Adrenal gland (tissue), 12 donors: ENCODE data around the gene TSSK6. TPM values are rescaled to one million over a fixed set of nuclear protein-coding genes. Genes with fewer than 3 reads are reported as not detected.

Experiments
- DNase-seq, 7 donors: peaks; one replicate each; pipeline ENCODE4 v3.0.0-alpha.2; 2019 to 2020
- H3K27ac ChIP-seq, 5 donors: fragments of 200-600 bp; sonication (generic) in 4 of 5; 1 replicate in 3 of 5; 2 replicates in 2 of 5; pipeline versions ENCODE4 v1.5.1 to v1.8.0; 2016 to 2020; ENCODE audit warnings: mild to moderate bottlenecking in 1 of 5
- H3K27me3 ChIP-seq: fragments of 200-600 bp; 2 replicates; pipeline ENCODE4 v1.8.0; 2021
- H3K36me3 ChIP-seq, 2 donors: fragments of 200-600 bp; replicated peaks in 1 of 2; 1 replicate in 1 of 2; 2 replicates in 1 of 2; pipeline versions ENCODE4 v1.5.1 to v1.8.0; 2018 to 2022
- H3K4me1 ChIP-seq, 2 donors: fragments of 200-600 bp; replicated peaks in 1 of 2; 1 replicate in 1 of 2; 2 replicates in 1 of 2; pipeline versions ENCODE4 v1.5.1 to v1.8.0; 2018 to 2021
- H3K4me3 ChIP-seq, 4 donors: fragments of 200-600 bp; sonication (generic) in 3 of 4; one replicate each; pipeline ENCODE4 v1.5.1; 2016 to 2018
- H3K9me3 ChIP-seq, 3 donors: fragments of 200-600 bp; sonication (generic) in 1 of 3; replicated peaks in 1 of 3; 1 replicate in 2 of 3; 2 replicates in 1 of 3; pipeline versions ENCODE4 v1.5.1 to v1.8.0; 2016 to 2021
- CTCF ChIP-seq, 6 experiments: fragments of 450-650 bp in 4 of 6; fragments of 200-600 bp in 2 of 6; sonication (generic) in 1 of 6; IDR thresholded peaks; 1 replicate in 5 of 6; 2 replicates in 1 of 6; pipeline versions ENCODE4 v1.5.1 to v1.8.0; 2016 to 2021; ENCODE audit warnings: antibody characterized with exemption in 6 of 6, mild to moderate bottlenecking in 2 of 6, moderate library complexity in 1 of 6
- POLR2A ChIP-seq, 2 donors: fragments of 450-650 bp; IDR thresholded peaks; one replicate each; pipeline ENCODE4 v1.6.1; 2017; ENCODE audit warnings: antibody characterized with exemption in 2 of 2, mild to moderate bottlenecking in 2 of 2, moderate library complexity in 1 of 2
- WGBS, 4 donors: extraction: QIAGEN DNeasy Blood & Tissue Kit in 2 of 4; methylation state at CpG; one replicate each; pipeline versions ENCODE4 v1.1.5 to v1.1.7; 2013 to 2017; 5-methylcytosine and 5-hydroxymethylcytosine counted together
- intact Hi-C, 2 donors: fragments of 100-400 bp; cut with DNase I; formaldehyde crosslinking; loops; one replicate each; pipeline versions ENCODE4 v1.14.1 to v1.15.0; 2022 to 2023
- polyA plus RNA-seq, 3 donors: library from polyadenylated mRNA; stranded (reverse); fragments of 200-250 nt in 2 of 3; fragments of 350-450 nt in 1 of 3; fragmentation: Illumina TruSeq in 1 of 3; extraction: RNeasy Lipid Tissue Mini Kit (QIAGEN cat#74804) in 1 of 3; gene quantifications; one replicate each; pipeline ENCODE4 v1.2.3, GENCODE V29; 2013 to 2014
- total RNA-seq, 9 donors: library from RNA; depleted of rRNA in 4 of 9; stranded (reverse); fragments of >200 nt in 4 of 9; fragments of 120-200 nt in 1 of 9; fragmentation: NEBNext Ultra II Directional in 1 of 9; extraction: Animal tissue kit (Norgen Biotek cat#: 25700) in 1 of 9; gene quantifications; one replicate each; pipeline versions ENCODE4 v1.1.0 to v1.2.4, GENCODE V29; 2013 to 2023
- donor health status: healthy with polysubstance abuse.
- donor health status: Bipolar disorder and iron deficiency.
- donor health status: DM: yes; HTN: yes; CAD: no.
- donor health status: DM: no; HTN: no; CAD: no.
- donor health status: DM: no; HTN: no; CAD: no.
- donor health status: DM: yes; HTN: yes; CAD: no.

TSSK6 gene
- total and polyA plus RNA-seq, 12 donors = 0.37 to 50.5 (median 3.4) TPM; not detected in 1

- intact Hi-C loops = no loop called here
- no peaks in the 10 kb centered on the region for H3K9me3 ChIP-seq
- peaks cover 0 to 17% of the 10 kb centered on the region in 2 donors for H3K36me3 ChIP-seq
- TF ChIP-seq POLR2A (IDR thresholded peaks at IDR 0.05) (no peak), CTCF (IDR thresholded peaks at IDR 0.05) (no peak)
- DNase-seq = no peak
- no peaks in the 10 kb centered on the region for H3K27me3 ChIP-seq
- WGBS, 4 donors = 74 to 83% (median 80%) methylated on average over 14 to 28 of the region's 28 CpGs
- H3K4me3 ChIP-seq = no peak overlapping the region
- no peak overlapping the region for H3K27ac ChIP-seq
- H3K4me1 ChIP-seq = no peaks in the 10 kb centered on the region
Observed at GRCh38 chr19:19526581-19527370, 11.4 kb upstream of the TSSK6 start.

GRCh38 chr19:19525611-19526380 is 10.4 kb upstream of the TSSK6 start:
- H3K27me3 ChIP-seq = no peaks in the 10 kb centered on the region
- TF ChIP-seq POLR2A (IDR thresholded peaks at IDR 0.05) (no peak), CTCF (IDR thresholded peaks at IDR 0.05) (no peak)
- no peak for DNase-seq
- no peaks in the 10 kb centered on the region for H3K4me1 ChIP-seq
- intact Hi-C loops = no loop called here
- no peak overlapping the region for H3K4me3 ChIP-seq
- no peak overlapping the region for H3K27ac ChIP-seq
- H3K36me3 ChIP-seq = peaks cover 0 to 17% of the 10 kb centered on the region in 2 donors
- H3K9me3 ChIP-seq = no peaks in the 10 kb centered on the region
- WGBS, 4 donors = 86 to 92% (median 89%) methylated on average over 10 to 23 of the region's 23 CpGs

- H3K27me3 ChIP-seq = no peaks in the 10 kb centered on the region
- H3K27ac ChIP-seq = no peak overlapping the region
- H3K4me3 ChIP-seq = no peak overlapping the region
- no peaks in the 10 kb centered on the region for H3K9me3 ChIP-seq
- 86 to 93% (median 88%) methylated on average over 7 of the region's 7 CpGs for WGBS, 4 donors
- intact Hi-C loops = no loop called here
- no peak for TF ChIP-seq CTCF (IDR thresholded peaks at IDR 0.05)
- no peak for TF ChIP-seq POLR2A (IDR thresholded peaks at IDR 0.05)
- H3K36me3 ChIP-seq = peaks cover 0 to 17% of the 10 kb centered on the region in 2 donors
- no peak for DNase-seq
- H3K4me1 ChIP-seq = no peaks in the 10 kb centered on the region
Observed at GRCh38 chr19:19524053-19524452, 8.7 kb upstream of the TSSK6 start.

- H3K4me1 ChIP-seq = peaks cover 0 to under 1% of the 10 kb centered on the region in 2 donors
- no peaks in the 10 kb centered on the region for H3K27me3 ChIP-seq
- H3K4me3 ChIP-seq = no peak overlapping the region
- DNase-seq = no peak
- 89 to 99% (median 93%) methylated on average over 3 of the region's 3 CpGs for WGBS, 4 donors
- no peak overlapping the region for H3K27ac ChIP-seq
- H3K36me3 ChIP-seq = peaks cover 0 to 16% of the 10 kb centered on the region in 2 donors
- intact Hi-C loops = no loop called here
- no peaks in the 10 kb centered on the region for H3K9me3 ChIP-seq
- no peak for TF ChIP-seq CTCF (IDR thresholded peaks at IDR 0.05)
- no peak for TF ChIP-seq POLR2A (IDR thresholded peaks at IDR 0.05)
Observed at GRCh38 chr19:19523177-19523576, 7.8 kb upstream of the TSSK6 start.
